ENCODE data around the gene TRIM31.

The TRIM31 gene

DNA sequence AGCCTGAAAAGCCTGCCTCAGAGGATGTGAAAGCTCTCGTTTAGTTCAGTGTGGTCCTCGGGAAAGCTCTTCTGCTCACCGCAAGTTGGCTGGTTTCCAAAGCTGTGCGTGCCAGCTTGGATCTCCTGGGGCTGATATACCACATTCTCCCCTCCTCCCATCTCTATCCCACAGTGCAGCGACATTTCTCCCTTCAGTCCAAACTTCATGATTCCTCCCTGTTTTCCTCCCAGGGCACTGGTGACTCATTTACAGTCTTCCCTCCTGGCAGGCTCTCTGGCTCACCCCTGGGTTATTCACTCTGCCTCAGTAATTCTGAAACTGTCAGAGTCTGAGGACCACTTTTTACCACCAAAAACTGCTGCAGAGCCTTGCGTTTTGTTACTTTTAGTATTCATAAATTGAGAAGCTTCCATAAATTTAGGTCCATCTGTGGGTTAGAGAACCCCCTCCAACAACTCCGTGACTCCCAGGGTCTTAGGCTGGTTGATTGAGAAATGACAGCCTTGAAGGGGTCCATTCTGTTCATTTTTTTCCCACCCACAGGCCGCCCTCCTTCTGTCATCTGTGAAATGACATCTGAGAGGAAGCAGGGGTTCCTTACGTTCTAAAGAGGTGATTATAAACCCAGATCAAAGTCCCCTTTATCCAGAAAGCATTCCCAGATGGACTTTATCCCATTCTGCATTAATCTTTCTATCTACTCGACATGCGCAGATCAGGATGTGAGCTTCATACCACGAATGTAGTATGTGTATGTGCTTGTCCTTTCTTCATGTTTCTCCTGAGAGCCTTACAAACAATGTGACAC lies 42.0 kb upstream of the TRIM31 start:
- no peak overlapping the region for H3K18ac ChIP-seq (ENCODE audit: low read length)
- no peak overlapping the region for H2BK120ac ChIP-seq (ENCODE audit: low read depth, low read length)
- H3K56ac ChIP-seq (ENCODE audit: low read length): no peak overlapping the region
- no peak overlapping the region for H4K5ac ChIP-seq (ENCODE audit: low read length)
- H3K4me1 ChIP-seq (ENCODE audit: control insufficient read depth, low read depth, low read length): no peaks in the 10 kb centered on the region
- DNase-seq: no peak
- no peaks in the 10 kb centered on the region for H3K79me1 ChIP-seq (ENCODE audit: low read length)
- H3K79me2 ChIP-seq (ENCODE audit: control insufficient read depth, insufficient read depth, low read length): no peaks in the 10 kb centered on the region
- no peak overlapping the region for H3K23ac ChIP-seq (ENCODE audit: low read length)
- H3K27me3 ChIP-seq (ENCODE audit: insufficient read depth, low read length, poor library complexity): no peaks in the 10 kb centered on the region
- no peak overlapping the region for H2BK15ac ChIP-seq (replicated peaks; ENCODE audit: low read depth)
- H4K8ac ChIP-seq (ENCODE audit: low read depth, low read length): no peak overlapping the region
- H3K36me3 ChIP-seq (ENCODE audit: control insufficient read depth, insufficient read depth, low read length): no peaks in the 10 kb centered on the region
- H3K4me3 ChIP-seq (ENCODE audit: low read length): no peak overlapping the region
- no peak overlapping the region for H2AK5ac ChIP-seq (ENCODE audit: low read length)
- H3K4ac ChIP-seq (ENCODE audit: low read depth, low read length): no peak overlapping the region
- no peak overlapping the region for H3K9ac ChIP-seq (ENCODE audit: low read length)
- no peak overlapping the region for H2BK5ac ChIP-seq (ENCODE audit: low read length)
- no peak overlapping the region for H3K4me2 ChIP-seq (ENCODE audit: low read length)
- no peak overlapping the region for H3K27ac ChIP-seq (ENCODE audit: low read depth, low read length)
- no CpG with 5 or more reads among the region's 12 CpGs for WGBS (ENCODE audit: extremely low coverage, insufficient coverage, low lambda C conversion rate)

DNA sequence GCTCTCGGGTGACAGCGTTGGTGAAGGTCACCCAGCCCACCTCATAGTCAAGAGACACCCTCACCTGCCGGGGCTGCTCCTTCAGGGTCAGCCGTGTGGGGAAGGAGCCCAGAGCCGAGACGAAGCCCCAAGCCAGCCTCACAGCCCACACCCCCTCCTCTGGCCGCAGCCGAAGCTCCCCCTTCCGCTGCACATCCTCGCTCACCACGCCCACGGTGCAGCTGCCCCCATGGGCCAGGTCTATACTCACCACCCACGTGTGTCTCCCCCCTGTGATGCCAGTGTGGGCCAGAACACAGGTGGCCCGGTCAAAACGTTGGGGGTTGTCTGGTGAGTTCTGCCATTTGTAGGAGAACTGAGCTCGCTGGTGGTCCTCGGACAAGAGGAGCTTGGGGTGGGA lies 41.2 kb upstream of the TRIM31 start:
- WGBS (ENCODE audit: extremely low coverage, insufficient coverage, low lambda C conversion rate): no CpG with 5 or more reads among the region's 17 CpGs

GRCh38 chr6:30152910-30153610 lies 40.2 kb upstream of the TRIM31 start:
- no peak overlapping the region for H4K5ac ChIP-seq (ENCODE audit: low read length)
- H3K56ac ChIP-seq (ENCODE audit: low read length): no peak overlapping the region
- H3K4me3 ChIP-seq (ENCODE audit: low read length): no peak overlapping the region
- no peak overlapping the region for H3K4me2 ChIP-seq (ENCODE audit: low read length)
- no peaks in the 10 kb centered on the region for H3K4me1 ChIP-seq (ENCODE audit: control insufficient read depth, low read depth, low read length)
- no peak overlapping the region for H3K9ac ChIP-seq (ENCODE audit: low read length)
- no peak overlapping the region for H3K27ac ChIP-seq (ENCODE audit: low read depth, low read length)
- no peak overlapping the region for H2AK5ac ChIP-seq (ENCODE audit: low read length)
- H3K18ac ChIP-seq (ENCODE audit: low read length): no peak overlapping the region
- no peak overlapping the region for H2BK120ac ChIP-seq (ENCODE audit: low read depth, low read length)
- no peak overlapping the region for H3K23ac ChIP-seq (ENCODE audit: low read length)
- no peak for DNase-seq
- WGBS (ENCODE audit: extremely low coverage, insufficient coverage, low lambda C conversion rate): no CpG with 5 or more reads among the region's 3 CpGs
- H2BK15ac ChIP-seq (replicated peaks; ENCODE audit: low read depth): no peak overlapping the region
- H3K36me3 ChIP-seq (ENCODE audit: control insufficient read depth, insufficient read depth, low read length): no peaks in the 10 kb centered on the region
- no peaks in the 10 kb centered on the region for H3K79me2 ChIP-seq (ENCODE audit: control insufficient read depth, insufficient read depth, low read length)
- H4K8ac ChIP-seq (ENCODE audit: low read depth, low read length): no peak overlapping the region
- no peaks in the 10 kb centered on the region for H3K27me3 ChIP-seq (ENCODE audit: insufficient read depth, low read length, poor library complexity)
- no peak overlapping the region for H3K4ac ChIP-seq (ENCODE audit: low read depth, low read length)
- H2BK5ac ChIP-seq (ENCODE audit: low read length): no peak overlapping the region
- H3K79me1 ChIP-seq (ENCODE audit: low read length): no peaks in the 10 kb centered on the region

More for the DNA sequence above, 41.2 kb upstream of the TRIM31 start:
- no peak overlapping the region for H2AK5ac ChIP-seq (ENCODE audit: low read length)
- no peak overlapping the region for H3K4me3 ChIP-seq (ENCODE audit: low read length)
- no peak overlapping the region for H3K9ac ChIP-seq (ENCODE audit: low read length)
- H2BK5ac ChIP-seq (ENCODE audit: low read length): no peak overlapping the region
- H4K8ac ChIP-seq (ENCODE audit: low read depth, low read length): no peak overlapping the region
- H3K56ac ChIP-seq (ENCODE audit: low read length): no peak overlapping the region
- H3K79me1 ChIP-seq (ENCODE audit: low read length): no peaks in the 10 kb centered on the region
- H3K18ac ChIP-seq (ENCODE audit: low read length): no peak overlapping the region
- H4K5ac ChIP-seq (ENCODE audit: low read length): no peak overlapping the region
- H3K27ac ChIP-seq (ENCODE audit: low read depth, low read length): no peak overlapping the region
- H3K4me2 ChIP-seq (ENCODE audit: low read length): no peak overlapping the region
- H2BK120ac ChIP-seq (ENCODE audit: low read depth, low read length): no peak overlapping the region
- H3K4ac ChIP-seq (ENCODE audit: low read depth, low read length): no peak overlapping the region
- H3K4me1 ChIP-seq (ENCODE audit: control insufficient read depth, low read depth, low read length): no peaks in the 10 kb centered on the region
- no peaks in the 10 kb centered on the region for H3K36me3 ChIP-seq (ENCODE audit: control insufficient read depth, insufficient read depth, low read length)
- H3K23ac ChIP-seq (ENCODE audit: low read length): no peak overlapping the region
- no peaks in the 10 kb centered on the region for H3K79me2 ChIP-seq (ENCODE audit: control insufficient read depth, insufficient read depth, low read length)
- H2BK15ac ChIP-seq (replicated peaks; ENCODE audit: low read depth): no peak overlapping the region
- no peaks in the 10 kb centered on the region for H3K27me3 ChIP-seq (ENCODE audit: insufficient read depth, low read length, poor library complexity)
- DNase-seq: no peak

GRCh38 chr6:30152016-30152673 lies 39.3 kb upstream of the TRIM31 start:
- H2BK5ac ChIP-seq (ENCODE audit: low read length): no peak overlapping the region
- H3K9ac ChIP-seq (ENCODE audit: low read length): no peak overlapping the region
- H3K36me3 ChIP-seq (ENCODE audit: control insufficient read depth, insufficient read depth, low read length): no peaks in the 10 kb centered on the region
- no peaks in the 10 kb centered on the region for H3K79me1 ChIP-seq (ENCODE audit: low read length)
- H3K4me3 ChIP-seq (ENCODE audit: low read length): no peak overlapping the region
- no peak for DNase-seq
- no peaks in the 10 kb centered on the region for H3K27me3 ChIP-seq (ENCODE audit: insufficient read depth, low read length, poor library complexity)
- H3K18ac ChIP-seq (ENCODE audit: low read length): no peak overlapping the region
- H2BK120ac ChIP-seq (ENCODE audit: low read depth, low read length): no peak overlapping the region
- H3K56ac ChIP-seq (ENCODE audit: low read length): no peak overlapping the region
- no peak overlapping the region for H3K4me2 ChIP-seq (ENCODE audit: low read length)
- no peaks in the 10 kb centered on the region for H3K79me2 ChIP-seq (ENCODE audit: control insufficient read depth, insufficient read depth, low read length)
- no peak overlapping the region for H4K5ac ChIP-seq (ENCODE audit: low read length)
- H4K8ac ChIP-seq (ENCODE audit: low read depth, low read length): no peak overlapping the region
- H3K23ac ChIP-seq (ENCODE audit: low read length): no peak overlapping the region
- no peak overlapping the region for H3K27ac ChIP-seq (ENCODE audit: low read depth, low read length)
- H3K4ac ChIP-seq (ENCODE audit: low read depth, low read length): no peak overlapping the region
- no peak overlapping the region for H2BK15ac ChIP-seq (replicated peaks; ENCODE audit: low read depth)
- no peak overlapping the region for H2AK5ac ChIP-seq (ENCODE audit: low read length)
- H3K4me1 ChIP-seq (ENCODE audit: control insufficient read depth, low read depth, low read length): no peaks in the 10 kb centered on the region
- WGBS (ENCODE audit: extremely low coverage, insufficient coverage, low lambda C conversion rate): no CpG with 5 or more reads among the region's 4 CpGs

DNA sequence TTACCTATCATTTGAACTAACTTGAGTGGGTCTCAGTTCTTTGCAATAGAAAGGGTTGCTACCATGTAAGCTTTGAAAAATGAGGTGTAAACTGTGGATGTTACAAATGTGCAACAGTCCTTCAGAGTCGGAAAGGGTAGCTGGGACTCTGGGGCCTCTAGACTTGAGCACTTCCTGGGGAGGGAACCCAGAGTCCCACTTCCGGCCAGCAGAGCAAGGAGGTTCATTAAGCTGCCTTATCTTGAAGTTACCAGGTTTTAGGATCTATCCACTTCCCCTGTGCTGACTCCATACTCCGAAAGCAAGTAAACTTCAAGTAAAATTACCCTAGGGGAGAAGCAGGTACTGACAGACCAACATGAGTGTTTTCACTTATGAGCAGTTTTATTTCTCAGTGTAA lies 38.7 kb upstream of the TRIM31 start:
- no peak overlapping the region for H3K4me3 ChIP-seq (ENCODE audit: low read length)
- no peaks in the 10 kb centered on the region for H3K4me1 ChIP-seq (ENCODE audit: control insufficient read depth, low read depth, low read length)
- H3K36me3 ChIP-seq (ENCODE audit: control insufficient read depth, insufficient read depth, low read length): no peaks in the 10 kb centered on the region
- H3K18ac ChIP-seq (ENCODE audit: low read length): no peak overlapping the region
- no CpG with 5 or more reads among the region's 3 CpGs for WGBS (ENCODE audit: extremely low coverage, insufficient coverage, low lambda C conversion rate)
- no peak overlapping the region for H3K4ac ChIP-seq (ENCODE audit: low read depth, low read length)
- no peak overlapping the region for H4K5ac ChIP-seq (ENCODE audit: low read length)
- H3K79me1 ChIP-seq (ENCODE audit: low read length): no peaks in the 10 kb centered on the region
- no peak overlapping the region for H3K4me2 ChIP-seq (ENCODE audit: low read length)
- no peak overlapping the region for H3K56ac ChIP-seq (ENCODE audit: low read length)
- no peak overlapping the region for H2AK5ac ChIP-seq (ENCODE audit: low read length)
- no peaks in the 10 kb centered on the region for H3K79me2 ChIP-seq (ENCODE audit: control insufficient read depth, insufficient read depth, low read length)
- no peak overlapping the region for H3K23ac ChIP-seq (ENCODE audit: low read length)
- DNase-seq: no peak
- H2BK120ac ChIP-seq (ENCODE audit: low read depth, low read length): no peak overlapping the region
- no peak overlapping the region for H3K27ac ChIP-seq (ENCODE audit: low read depth, low read length)
- no peak overlapping the region for H4K8ac ChIP-seq (ENCODE audit: low read depth, low read length)
- H3K27me3 ChIP-seq (ENCODE audit: insufficient read depth, low read length, poor library complexity): no peaks in the 10 kb centered on the region
- H3K9ac ChIP-seq (ENCODE audit: low read length): no peak overlapping the region
- no peak overlapping the region for H2BK5ac ChIP-seq (ENCODE audit: low read length)
- H2BK15ac ChIP-seq (replicated peaks; ENCODE audit: low read depth): no peak overlapping the region

Measured in mesendoderm (in vitro differentiated cells).